GM21360 (cell line): Measurements from ENCODE around the gene GOLGA8B.
"Not testable (repeated sequence)": the region's sequence is repeated elsewhere in the genome, so short reads cannot be mapped to it uniquely, and the experiment has no call there.

Experiments
- ATAC-seq: cut with Tn5 transposase; IDR thresholded peaks from one replicate; pipeline ENCODE4 v1.9.1; 2021; ENCODE audit warnings: mild to moderate bottlenecking, moderate library complexity; ENCODE audit not compliant: unreplicated experiment

GOLGA8B gene, protein sequence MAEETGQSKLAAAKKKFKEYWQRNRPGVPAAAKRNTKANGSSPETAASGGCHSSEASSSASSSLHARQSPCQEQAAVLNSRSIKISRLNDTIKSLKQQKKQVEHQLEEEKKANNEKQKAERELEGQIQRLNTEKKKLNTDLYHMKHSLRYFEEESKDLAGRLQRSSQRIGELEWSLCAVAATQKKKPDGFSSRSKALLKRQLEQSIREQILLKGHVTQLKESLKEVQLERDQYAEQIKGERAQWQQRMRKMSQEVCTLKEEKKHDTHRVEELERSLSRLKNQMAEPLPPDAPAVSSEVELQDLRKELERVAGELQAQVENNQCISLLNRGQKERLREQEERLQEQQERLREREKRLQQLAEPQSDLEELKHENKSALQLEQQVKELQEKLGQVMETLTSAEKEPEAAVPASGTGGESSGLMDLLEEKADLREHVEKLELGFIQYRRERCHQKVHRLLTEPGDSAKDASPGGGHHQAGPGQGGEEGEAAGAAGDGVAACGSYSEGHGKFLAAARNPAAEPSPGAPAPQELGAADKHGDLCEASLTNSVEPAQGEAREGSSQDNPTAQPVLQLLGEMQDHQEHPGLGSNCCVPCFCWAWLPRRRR

DNA sequence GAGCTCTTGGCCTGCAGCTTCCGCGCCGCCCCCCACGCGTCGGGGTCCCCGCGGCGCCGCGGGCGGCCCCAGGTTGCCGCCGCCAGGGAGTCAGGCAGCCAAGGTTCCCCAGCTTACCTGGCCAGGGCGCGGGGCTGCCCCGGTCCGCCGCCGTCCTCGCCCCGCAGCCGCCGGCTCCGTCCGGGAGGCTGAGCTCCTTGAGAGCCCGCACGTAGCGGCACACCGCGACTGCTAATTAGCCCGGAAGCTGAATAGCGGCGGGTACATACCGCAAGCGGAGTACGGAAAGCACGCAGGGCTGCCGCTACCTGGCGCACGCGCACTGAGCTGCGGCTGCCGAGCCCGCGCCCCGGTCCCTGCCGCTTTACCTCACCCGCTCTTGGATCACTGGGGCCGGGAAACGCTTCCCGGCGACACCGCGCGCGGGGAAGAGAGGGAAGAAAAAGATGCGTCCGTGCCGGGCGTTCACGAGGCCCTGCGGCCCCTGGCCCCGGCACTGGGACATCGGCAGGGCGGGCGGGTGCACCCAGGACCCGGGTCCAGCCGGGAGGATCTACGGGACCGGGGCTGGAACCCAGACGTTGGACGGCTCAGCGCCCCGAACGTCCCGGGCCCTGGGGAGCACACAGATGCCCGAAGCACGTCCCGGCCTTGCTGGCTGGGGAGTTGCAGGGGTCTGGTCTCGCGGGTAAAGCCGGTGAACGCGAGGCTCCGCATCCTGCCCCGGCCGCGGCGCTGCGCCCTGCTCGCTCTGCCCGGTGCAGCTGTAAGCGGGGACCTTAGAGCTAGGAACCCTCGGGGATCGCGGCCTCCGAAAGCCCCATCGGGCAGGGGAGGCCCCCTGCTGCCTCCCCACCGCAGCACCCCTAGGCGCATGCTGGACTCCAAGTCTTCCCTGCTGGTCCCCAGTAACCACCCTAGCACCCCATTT lies at the start of gene GOLGA8B:
Gene GOLGA8B, minus strand, starts transcription at position 253 of the 931 bp plus-strand sequence. CDS start 47,739 bp downstream, outside the sequence.
- peak; percentile 44 for ATAC-seq

DNA sequence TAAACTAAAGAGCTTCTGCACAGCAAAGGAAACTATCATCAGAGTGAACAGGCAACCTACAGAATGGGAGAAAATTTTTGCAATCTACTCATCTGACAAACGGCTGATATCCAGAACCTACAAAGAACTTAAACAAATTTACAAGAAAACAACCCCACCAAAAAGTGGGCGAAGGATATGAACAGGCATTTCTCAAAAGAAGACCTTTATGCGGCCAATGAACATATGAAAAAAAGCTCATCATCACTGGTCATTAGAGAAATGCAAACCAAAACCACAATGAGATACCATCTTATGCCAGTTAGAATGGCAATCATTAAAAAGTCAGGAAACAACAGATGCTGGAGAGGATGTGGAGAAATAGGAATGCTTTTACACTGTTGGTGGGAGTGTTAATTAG lies 49.7 kb upstream of the GOLGA8B start:
- ATAC-seq, result not testable (repeated sequence)

DNA sequence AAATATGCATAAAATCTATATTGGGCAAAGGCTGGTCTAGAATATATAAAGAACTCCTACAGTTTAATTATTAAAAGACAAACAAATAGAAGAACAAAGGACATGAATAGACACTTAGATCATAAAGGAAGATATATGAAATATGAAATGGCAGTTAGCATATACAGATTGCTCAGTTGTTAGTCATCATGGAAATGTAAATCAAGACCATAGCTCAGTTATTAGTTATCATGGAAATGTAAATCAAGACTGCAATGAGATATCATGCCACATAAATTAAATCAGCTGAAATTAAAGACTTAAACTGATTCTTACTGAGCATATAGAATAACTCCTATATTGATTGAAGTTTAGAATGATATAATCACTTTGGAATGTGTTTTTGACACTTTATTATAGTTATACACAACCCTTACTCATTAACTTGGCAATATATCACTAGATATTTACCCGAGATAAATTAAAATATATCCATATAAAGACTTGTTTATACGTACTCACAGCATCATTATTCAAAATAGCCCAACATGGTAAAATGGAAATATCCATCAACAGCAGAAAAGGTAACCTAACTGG lies 45.2 kb upstream of the GOLGA8B start:
- no peak for ATAC-seq

DNA sequence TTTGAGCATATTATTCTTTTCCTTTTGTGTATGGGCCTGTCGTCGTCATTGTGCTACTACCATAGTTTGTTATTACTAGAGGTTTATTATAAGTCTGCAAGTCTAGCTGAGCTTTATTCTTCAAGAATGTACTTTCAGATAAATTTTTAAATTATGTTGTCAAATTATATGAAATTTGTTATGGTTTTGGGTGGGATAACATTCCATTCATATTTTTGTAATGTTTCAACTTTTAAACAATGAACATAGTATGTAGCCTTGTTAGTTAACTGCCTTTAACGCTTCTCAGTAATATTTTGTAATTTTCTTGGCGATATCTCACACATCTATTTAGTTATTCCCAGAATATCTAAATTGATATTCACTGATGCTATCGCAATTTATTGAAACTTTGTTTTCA lies 41.6 kb upstream of the GOLGA8B start:
- no peak for ATAC-seq

DNA sequence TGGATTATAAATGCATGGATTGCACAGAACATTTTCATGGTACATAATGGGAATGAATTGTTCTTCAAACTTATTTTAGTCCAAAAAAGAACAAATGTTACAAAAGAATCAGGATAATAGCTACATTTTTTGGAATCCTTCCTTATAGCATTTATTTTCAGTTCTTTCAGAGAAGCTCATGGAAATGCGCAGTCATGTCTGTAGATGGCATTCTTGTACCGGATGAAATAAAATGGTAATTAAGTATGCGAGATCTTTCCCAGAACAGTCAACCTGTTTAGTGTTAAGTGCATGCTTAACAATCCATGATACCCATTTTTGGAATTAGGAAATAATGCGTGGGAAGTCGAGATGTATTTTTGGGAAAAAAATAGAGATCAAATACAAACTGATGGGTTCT lies 38.2 kb upstream of the GOLGA8B start:
- ATAC-seq, result no peak

DNA sequence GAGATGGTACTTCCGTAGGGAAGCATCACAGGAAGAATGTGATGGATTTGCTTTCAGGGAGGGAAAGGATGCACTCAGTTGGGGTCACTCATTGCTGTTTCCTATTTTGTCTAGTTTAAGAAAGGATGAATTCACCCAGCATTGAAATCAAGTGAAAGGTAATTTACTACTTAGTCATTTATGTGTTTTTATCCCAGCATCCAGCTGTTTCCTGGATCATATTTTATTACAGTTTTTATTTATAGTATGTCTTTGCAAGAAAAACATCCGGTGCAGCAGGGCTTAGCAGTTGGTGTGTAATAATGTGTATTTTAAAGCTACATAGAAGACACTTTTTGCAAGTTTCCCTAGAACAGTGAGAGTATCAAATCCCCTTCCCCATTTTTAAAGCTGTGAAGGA lies 37.4 kb upstream of the GOLGA8B start:
- no peak for ATAC-seq

DNA sequence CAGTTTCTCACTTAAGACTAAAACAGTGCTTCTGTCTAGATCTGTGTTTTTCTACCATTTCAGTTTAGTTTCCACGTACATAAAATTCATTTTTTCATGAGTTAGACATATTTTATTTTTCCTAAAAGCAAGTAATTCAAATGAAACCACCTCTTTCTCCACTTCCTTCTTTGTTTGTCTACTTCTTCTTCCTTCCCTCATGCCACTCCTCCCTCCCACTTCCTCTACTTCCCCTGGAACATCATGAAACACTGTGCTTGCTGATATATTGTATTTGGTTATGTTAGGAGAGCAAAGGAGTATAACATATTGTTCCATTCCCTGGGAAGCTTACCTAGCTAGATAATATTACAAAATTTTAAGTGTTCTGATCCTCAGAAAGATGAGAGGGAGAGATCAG lies 36.7 kb upstream of the GOLGA8B start:
- no peak for ATAC-seq

DNA sequence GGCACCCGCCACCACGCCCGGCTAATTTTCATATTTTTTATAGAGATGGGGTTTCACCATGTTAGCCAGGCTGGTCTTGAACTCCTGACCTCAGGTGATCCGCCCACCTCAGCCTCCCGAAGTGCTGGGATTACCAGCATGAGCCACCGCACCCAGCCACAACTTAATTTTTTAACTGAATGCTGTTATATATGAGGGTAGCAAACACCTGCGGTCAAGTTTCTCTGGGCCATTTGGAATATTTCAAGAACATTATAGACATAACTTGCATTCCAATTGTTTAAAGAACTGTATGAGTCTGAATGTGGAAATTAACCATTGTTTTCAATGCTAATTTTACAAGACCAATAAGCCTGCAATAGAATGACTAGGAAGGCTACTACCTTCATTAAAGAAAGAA lies 35.7 kb upstream of the GOLGA8B start:
- no peak for ATAC-seq

DNA sequence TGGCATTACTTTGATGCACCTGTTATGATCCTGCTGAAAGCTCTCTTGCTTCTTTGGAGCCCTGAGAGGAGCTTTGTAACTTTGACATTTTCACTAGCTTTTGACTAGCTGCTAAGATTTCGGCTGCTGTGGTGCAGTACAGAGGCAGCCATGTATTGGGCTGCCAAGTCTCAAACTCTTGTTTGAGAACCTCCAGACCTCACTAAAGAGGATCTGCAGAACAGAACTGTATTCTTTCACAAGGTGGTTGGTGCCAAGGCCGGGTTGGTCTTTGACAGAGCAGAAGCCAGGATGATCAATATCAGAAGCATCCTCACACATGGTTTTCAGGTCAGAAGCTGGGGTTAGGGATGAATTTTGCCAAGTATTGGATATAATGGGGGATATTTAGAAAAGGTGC lies 34.6 kb upstream of the GOLGA8B start:
- ATAC-seq, result no peak

DNA sequence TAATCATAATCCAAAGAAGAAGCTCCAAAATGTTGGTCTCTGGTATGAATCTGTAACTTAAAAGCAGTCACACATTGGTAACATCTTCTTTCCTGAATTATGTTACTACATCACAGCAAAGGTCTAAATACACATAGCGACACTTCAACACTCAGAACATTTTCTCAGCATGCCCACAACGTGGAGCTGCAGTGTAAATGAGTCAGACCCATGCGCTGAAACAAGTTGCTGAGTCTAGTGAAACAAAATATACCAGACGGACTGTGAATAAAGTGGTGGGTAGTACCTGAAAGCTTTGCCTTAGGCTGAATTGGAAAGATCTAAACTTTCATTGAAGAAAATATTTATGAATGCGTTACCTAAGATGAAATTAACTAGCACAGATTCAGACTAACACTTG lies 33.2 kb upstream of the GOLGA8B start:
- ATAC-seq, result no peak

DNA sequence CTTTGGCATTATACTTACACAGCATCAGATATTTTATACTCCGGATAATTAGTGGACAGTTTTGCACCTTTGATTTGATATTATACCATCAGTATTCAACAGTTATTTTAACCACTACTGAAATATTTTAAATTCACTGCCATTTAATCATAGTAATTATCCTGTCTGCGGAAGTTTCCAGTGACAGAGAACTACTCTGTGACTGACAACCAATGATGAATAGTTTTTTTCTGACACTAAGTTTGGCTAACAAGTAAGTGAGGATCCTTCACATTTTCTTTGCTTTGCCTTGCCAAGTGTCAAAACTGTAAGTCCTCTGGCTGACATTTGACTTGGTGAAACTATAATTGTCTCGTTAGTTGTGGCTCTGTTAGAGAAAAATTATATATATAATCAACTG lies 30.5 kb upstream of the GOLGA8B start:
- ATAC-seq, result no peak

DNA sequence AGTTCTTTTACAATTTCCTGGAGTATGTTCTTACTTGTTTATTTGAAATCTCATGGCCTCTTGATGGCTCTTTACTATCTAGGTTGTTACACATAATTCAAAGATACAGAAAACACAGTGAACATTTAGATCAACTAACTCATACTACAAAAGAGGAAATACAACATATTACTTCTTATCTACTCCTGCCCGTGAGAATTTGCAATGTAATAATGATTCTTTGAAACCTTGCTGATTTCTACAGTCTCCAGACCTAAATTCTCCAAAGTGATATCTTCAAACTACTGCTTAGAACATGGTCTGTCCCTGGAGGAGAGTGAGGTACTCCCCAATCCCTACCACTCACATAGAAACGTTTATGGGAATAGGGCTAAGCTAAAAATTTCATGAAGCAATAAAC lies 29.9 kb upstream of the GOLGA8B start:
- ATAC-seq, result no peak

DNA sequence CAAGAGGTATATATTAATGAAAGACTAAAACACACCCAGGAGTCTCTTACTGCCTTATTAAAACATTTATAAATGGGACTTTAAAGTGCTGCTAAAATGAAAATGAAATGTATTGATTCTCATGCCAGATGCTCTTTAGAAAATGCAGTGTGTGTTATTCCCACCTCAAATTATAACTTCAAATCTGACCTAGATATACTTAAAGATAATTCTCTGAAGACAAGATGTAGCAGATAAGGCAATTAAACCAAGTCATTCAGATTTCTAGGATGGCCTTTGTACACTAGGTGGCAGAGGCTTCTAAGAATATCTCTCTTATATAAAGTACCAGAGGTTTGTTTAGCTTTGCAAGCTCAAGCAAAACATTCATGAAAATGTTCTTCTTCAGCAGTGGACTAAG lies 26.9 kb upstream of the GOLGA8B start:
- ATAC-seq, result no peak

DNA sequence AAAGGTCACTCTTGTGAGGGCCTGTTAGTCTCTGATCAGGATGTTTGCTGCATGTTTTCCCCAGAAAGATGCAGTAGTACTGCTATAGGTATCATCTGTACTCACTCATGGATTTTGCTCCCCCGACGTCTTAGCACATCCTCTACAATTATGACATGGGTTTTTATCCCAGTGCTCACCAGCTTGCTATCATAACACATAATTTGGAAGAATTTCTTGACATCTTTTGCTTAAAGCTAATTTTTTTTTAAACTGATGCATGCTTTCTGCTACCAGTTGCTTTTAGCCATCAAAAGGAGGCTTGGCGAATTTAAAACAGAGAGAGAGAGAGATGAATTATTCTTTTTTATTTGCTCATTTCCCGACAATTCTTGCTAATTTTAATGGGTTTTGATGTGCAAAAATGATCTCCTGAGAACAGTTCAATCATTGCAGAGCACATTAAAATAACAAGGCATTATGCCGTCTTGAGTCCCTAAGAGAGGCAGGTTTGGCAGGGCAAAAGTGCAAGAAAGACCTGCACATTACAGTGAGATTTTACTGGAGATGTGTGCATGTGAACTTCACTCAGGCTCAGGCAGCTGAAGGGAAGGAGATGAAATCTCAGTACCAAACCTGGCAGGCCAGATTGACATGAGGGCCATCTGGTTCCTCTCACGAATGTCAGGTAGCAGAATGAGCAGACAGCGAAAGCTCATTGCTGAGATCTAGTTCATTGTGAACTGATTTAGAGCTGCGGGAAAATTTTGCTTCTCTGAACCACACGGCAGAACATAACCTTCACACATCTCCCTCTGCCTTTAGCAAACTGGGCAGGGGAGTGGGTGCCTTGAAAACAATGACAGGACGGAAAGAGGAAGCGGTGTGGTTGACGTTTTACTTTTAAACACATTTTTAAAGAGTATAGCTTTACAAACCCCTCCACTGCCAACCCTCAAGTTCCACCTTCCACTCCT lies 25.9 kb upstream of the GOLGA8B start:
- no peak for ATAC-seq

DNA sequence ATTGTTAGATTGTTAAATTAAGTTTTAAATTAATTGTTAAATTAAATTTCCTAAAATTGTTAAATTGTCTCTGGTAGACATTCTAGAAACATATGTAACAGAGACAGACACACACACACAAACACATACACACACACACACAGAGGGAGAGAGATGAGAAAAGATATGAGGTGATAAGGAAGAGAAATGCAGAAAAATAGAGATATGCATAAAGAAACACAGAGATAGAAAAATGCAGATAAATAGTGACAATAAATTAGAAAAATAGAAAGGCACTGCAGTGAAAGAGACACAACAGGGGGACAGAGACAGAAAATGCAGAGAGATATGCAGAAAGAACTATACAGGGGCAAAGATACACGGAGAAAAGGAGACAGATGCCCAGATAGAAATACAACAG lies 25.1 kb upstream of the GOLGA8B start:
- ATAC-seq, result no peak

DNA sequence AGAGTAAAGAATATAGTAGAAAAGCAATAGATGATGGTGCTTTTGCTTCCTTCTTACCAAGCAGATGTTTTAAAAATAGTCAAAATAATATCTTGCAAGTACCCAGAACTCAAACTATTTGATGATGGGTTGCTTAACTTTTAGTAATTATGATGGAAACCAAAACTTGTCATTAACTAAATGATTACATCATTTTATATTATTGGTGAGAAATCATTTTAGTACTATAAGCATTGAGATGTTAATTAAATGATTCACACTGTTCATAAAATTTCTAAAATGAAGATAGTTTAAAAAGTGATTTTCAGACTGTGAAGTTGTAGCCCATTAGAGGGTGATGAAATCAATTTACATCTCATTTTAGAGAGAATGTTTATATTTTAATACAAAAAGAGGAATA lies 24.4 kb upstream of the GOLGA8B start:
- ATAC-seq, result no peak

DNA sequence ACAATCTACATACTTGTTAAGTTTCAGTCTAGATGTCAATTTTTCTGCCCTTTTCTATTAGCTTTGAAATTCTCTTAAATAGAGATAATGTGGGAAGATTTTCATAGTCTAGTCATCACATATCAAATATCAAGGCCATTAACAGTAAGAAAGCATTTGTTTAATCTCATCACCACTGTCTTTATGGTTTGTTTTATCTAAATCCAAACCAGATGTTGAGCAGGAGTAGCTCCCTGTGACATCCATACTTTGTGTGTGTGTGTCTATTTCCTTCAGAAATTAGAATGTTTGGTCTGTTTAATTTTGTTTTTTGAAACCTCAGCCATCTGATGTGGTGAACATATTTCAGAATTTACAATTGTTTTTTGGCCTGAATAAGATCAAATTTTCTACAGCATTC lies 23.1 kb upstream of the GOLGA8B start:
- ATAC-seq, result no peak

DNA sequence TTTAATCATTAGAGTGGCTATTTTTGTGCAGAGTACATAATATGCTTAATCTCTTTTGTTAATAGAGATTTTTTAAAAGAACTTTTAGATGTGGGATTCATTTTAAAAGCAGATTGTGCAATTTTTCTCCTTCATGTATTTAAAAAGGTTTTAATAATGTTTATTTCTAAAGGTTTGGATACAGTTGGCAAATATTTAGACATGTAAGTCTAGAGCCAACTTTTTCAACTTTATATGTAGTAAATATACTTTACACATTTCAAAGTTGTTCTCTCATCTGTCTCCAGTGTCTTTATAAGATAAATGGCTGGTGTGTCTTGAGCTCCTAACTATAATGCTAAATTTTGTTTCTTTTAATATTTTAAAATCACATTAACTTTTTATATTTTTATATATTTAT lies 22.7 kb upstream of the GOLGA8B start:
- ATAC-seq, result no peak

DNA sequence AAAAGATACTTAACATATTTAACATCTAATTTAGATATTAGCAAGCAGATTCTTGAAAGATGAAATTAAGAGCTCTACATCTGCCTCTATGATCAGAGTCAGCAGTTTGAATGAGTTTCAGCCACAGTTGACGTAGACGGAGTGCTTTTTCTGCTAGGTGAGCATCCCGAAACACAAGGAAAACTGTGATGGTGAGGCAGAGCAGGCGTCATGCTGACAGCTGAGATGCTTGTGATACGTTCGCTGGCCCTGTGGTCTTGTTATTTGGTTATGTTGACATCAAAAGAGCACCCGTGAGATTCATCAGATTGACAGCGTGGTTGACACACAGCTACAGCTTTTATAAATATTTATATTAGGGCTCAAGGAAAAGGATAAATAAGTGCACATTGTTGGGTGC lies 19.6 kb upstream of the GOLGA8B start:
- ATAC-seq, result no peak

DNA sequence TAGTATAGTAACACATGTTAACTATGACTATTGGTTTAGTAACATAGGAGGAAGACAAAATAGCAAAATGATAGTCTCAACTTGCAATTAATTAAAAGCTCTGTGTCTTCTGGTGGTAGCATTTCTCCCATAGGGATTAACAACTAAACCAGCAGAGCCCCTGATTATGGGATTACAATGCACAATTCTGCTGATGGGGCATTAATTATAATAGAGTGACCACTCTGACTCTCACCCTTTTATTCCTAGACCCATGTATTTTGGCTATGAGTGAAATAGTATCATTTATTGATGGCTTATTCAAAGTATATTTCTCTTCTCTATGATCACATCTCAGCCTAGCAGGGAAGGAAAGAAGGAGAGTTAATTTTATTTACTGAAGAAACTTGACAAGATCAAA lies 17.5 kb upstream of the GOLGA8B start:
- ATAC-seq, result no peak
